Activated T-helper 1 cell treated with anti-CD3 and anti-CD28 coated beads, Interleukin-12 subunit alpha, Interleukin-12 subunit beta, Interleukin-2, Interleukin-4 antibody, amounts not matched to agents 30 ng/mL and 10 ng/mL and 1 ng/mL, durations not matched to agents 14 hours and 24 hours and 36 hours (primary cell): ENCODE results near the gene FOXO3. TPM values are rescaled to one million over a fixed set of nuclear protein-coding genes. Genes with fewer than 3 reads are reported as not detected.
"Not testable (repeated sequence)": the region's sequence is repeated elsewhere in the genome, so short reads cannot be mapped to it uniquely, and the experiment has no call there.

Experiments used
- DNase-seq: peaks from one replicate; pipeline ENCODE4 v3.0.0; 2021; ENCODE audit warnings: low spot score
- H3K27ac Mint-ChIP-seq: one replicate; pipeline ENCODE4 v1.8.0; 2021; ENCODE audit warnings: mild to moderate bottlenecking, mixed read lengths
- H3K27me3 Mint-ChIP-seq: one replicate; pipeline ENCODE4 v1.8.0; 2022; ENCODE audit warnings: mild to moderate bottlenecking, moderate library complexity, mixed read lengths; ENCODE audit not compliant: insufficient read depth
- H3K36me3 Mint-ChIP-seq: one replicate; pipeline ENCODE4 v1.8.0; 2021; ENCODE audit warnings: low read depth, mixed read lengths
- H3K4me1 Mint-ChIP-seq: one replicate; pipeline ENCODE4 v1.8.0; 2021; ENCODE audit warnings: low read depth, mixed read lengths
- H3K4me3 Mint-ChIP-seq: one replicate; pipeline ENCODE4 v1.8.0; 2021; ENCODE audit warnings: mild to moderate bottlenecking, moderate library complexity, mixed read lengths
- H3K9me3 Mint-ChIP-seq: one replicate; pipeline ENCODE4 v1.8.0; 2021; ENCODE audit warnings: mixed read lengths
- intact Hi-C: fragments of 100-400 bp; cut with micrococcal nuclease; formaldehyde crosslinking; loops from one replicate; pipeline ENCODE4 v1.15.1; 2024
- total RNA-seq: library from RNA; stranded (reverse); gene quantifications from 2 replicates; pipeline ENCODE4 v1.2.3, GENCODE V29; 2022

FOXO3 gene
- total RNA-seq, 1 donor from 2014 or later = 8.6 TPM

GRCh38 chr6:108673153-108673552 lies 112.4 kb downstream of the FOXO3 start:
- H3K27me3 Mint-ChIP-seq = peaks cover 4% of the 10 kb centered on the region
- H3K4me3 Mint-ChIP-seq = no peak overlapping the region
- no peak overlapping the region for H3K27ac Mint-ChIP-seq
- no peaks in the 10 kb centered on the region for H3K36me3 Mint-ChIP-seq
- intact Hi-C loops = no loop called here
- no peaks in the 10 kb centered on the region for H3K9me3 Mint-ChIP-seq
- DNase-seq = no peak
- peaks cover 4% of the 10 kb centered on the region for H3K4me1 Mint-ChIP-seq

GRCh38 chr6:108673602-108674001 lies 112.9 kb downstream of the FOXO3 start:
- no peak overlapping the region for H3K27ac Mint-ChIP-seq
- H3K4me1 Mint-ChIP-seq = peaks cover 4% of the 10 kb centered on the region
- intact Hi-C loops = no loop called here
- no peaks in the 10 kb centered on the region for H3K36me3 Mint-ChIP-seq
- peaks cover 4% of the 10 kb centered on the region for H3K27me3 Mint-ChIP-seq
- no peak overlapping the region for H3K4me3 Mint-ChIP-seq
- DNase-seq = no peak
- H3K9me3 Mint-ChIP-seq = no peaks in the 10 kb centered on the region

- DNase-seq = no peak
- H3K27me3 Mint-ChIP-seq = no peaks in the 10 kb centered on the region
- intact Hi-C loops = no loop called here
- H3K4me1 Mint-ChIP-seq = no peaks in the 10 kb centered on the region
- H3K27ac Mint-ChIP-seq = no peak overlapping the region
- H3K36me3 Mint-ChIP-seq = no peaks in the 10 kb centered on the region
- H3K9me3 Mint-ChIP-seq = no peaks in the 10 kb centered on the region
- H3K4me3 Mint-ChIP-seq = no peak overlapping the region
Measured at GRCh38 chr6:108675226-108676200, 114.8 kb downstream of the FOXO3 start.

DNA sequence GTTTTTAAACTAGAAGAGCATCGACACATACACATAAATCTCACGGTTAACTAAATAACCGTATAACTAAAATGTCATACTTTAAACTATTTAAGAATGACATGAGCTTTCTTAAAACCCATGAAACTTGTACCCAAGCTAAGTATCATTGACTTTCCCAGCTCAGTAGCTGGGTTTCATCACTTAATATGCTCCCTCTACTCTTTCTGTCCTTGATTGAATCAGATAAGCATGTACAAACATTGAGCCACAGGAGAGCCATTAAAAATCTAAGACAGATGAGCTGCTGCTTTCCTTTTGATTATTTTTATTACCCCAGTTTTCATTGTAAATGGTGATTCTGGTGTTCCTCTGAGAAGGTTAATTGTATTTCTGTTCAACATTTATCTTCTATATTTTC lies 115.8 kb downstream of the FOXO3 start:
- Mint-ChIP-seq H3K27me3 (no peaks in the 10 kb centered on the region), H3K4me1 (no peaks in the 10 kb centered on the region), H3K36me3 (no peaks in the 10 kb centered on the region), H3K4me3 (no peak overlapping the region), H3K27ac (no peak overlapping the region), H3K9me3 (no peaks in the 10 kb centered on the region)
- no peak for DNase-seq
- intact Hi-C loops = no loop called here

DNA sequence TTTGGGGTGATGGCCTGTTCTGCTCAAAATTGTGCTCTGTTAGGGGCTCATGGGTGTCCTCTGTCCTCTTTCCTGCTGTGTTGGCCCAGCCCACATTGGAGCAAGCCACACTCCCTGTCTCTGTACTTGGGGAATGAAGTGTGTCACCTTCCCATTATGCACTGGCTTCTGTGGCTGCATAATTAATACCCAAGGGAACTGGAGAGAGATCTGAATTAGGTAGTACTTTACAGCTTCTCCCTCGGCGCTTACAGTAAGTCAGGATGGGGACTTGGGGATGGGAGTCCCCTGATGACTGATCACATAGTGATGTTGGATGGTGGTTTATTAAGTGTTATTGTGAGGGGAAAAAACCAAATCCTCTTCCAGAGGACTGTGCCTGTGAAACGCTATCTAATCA lies 116.6 kb downstream of the FOXO3 start:
- Mint-ChIP-seq H3K36me3 (no peaks in the 10 kb centered on the region), H3K9me3 (no peaks in the 10 kb centered on the region)
- intact Hi-C loops = no loop called here

GRCh38 chr6:108677894-108678293 lies 117.2 kb downstream of the FOXO3 start:
- Mint-ChIP-seq H3K4me1 (no peaks in the 10 kb centered on the region), H3K4me3 (no peak overlapping the region), H3K9me3 (no peaks in the 10 kb centered on the region), H3K36me3 (no peaks in the 10 kb centered on the region), H3K27ac (no peak overlapping the region), H3K27me3 (no peaks in the 10 kb centered on the region)
- intact Hi-C loops = no loop called here
- DNase-seq = no peak

More for the DNA sequence above, 116.6 kb downstream of the FOXO3 start:
- H3K4me3 Mint-ChIP-seq = no peak overlapping the region
- no peaks in the 10 kb centered on the region for H3K4me1 Mint-ChIP-seq
- DNase-seq = no peak
- H3K27ac Mint-ChIP-seq = no peak overlapping the region
- H3K27me3 Mint-ChIP-seq = no peaks in the 10 kb centered on the region

DNA sequence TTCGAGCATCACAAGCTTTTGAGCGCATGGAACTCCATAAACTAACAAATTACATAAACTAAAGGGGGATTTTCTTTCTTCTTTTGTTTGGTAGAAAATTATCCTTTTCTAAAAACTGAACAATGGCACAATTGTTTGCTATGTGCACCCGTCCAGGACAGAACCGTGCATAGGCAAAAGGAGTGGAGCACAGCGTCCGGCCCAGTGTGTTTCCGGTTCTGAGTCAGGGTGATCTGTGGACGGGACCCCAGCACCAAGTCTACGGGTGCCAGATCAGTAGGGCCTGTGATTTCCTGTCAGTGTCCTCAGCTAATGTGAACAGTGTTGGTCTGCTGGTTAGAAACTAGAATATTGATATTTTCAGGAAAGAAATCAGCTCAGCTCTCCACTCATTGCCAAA lies 119.6 kb downstream of the FOXO3 start:
- intact Hi-C loops, H3K36me3 Mint-ChIP-seq, H3K27ac Mint-ChIP-seq, H3K9me3 Mint-ChIP-seq, H3K4me3 Mint-ChIP-seq, DNase-seq, H3K27me3 Mint-ChIP-seq: not testable (repeated sequence)
- peaks cover 10% of the 10 kb centered on the region for H3K4me1 Mint-ChIP-seq

- peaks cover 10% of the 10 kb centered on the region for H3K4me1 Mint-ChIP-seq
- H3K9me3 Mint-ChIP-seq, H3K27ac Mint-ChIP-seq, H3K36me3 Mint-ChIP-seq, H3K27me3 Mint-ChIP-seq, DNase-seq, intact Hi-C loops, H3K4me3 Mint-ChIP-seq: not testable (repeated sequence)
Measured at GRCh38 chr6:108681721-108682120, 121.0 kb downstream of the FOXO3 start.

DNA sequence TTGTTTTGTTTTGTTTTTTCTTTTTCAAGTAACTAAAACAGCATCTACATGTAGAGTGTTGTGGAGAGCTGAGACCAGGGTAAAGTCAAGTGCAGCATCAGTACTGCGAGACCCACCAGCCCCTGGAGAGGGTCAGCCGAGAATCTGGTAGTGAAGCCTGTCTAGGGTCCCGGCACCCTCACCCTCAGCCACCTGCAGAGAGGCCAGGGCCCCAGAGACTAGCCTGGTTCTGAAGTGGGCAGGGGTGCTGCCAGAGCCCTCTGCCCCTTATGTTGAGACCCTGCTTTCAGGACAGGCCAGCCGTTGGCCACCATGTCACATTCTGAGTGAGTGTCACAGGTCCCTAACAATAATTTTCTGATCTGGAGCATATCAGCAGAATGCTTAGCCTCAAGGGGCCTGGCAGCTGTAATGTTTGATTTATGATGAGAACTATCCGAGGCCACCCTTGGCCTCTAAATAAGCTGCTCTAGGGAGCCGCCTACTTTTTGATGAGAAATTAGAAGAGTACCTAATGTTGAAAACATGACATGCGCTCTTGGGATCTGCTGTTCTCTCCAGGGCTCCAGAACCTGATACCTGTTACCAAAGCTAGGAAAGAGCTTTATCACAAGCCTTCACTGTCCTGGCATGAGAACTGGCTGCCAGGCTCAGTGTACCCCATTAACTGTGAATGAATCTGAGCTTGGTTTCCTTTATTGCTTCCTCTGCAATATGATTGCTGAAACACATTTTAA lies 121.8 kb downstream of the FOXO3 start:
- intact Hi-C loops, H3K27me3 Mint-ChIP-seq, H3K4me3 Mint-ChIP-seq, H3K27ac Mint-ChIP-seq, H3K36me3 Mint-ChIP-seq, H3K9me3 Mint-ChIP-seq, DNase-seq: not testable (repeated sequence)
- H3K4me1 Mint-ChIP-seq = peaks cover 10% of the 10 kb centered on the region

DNA sequence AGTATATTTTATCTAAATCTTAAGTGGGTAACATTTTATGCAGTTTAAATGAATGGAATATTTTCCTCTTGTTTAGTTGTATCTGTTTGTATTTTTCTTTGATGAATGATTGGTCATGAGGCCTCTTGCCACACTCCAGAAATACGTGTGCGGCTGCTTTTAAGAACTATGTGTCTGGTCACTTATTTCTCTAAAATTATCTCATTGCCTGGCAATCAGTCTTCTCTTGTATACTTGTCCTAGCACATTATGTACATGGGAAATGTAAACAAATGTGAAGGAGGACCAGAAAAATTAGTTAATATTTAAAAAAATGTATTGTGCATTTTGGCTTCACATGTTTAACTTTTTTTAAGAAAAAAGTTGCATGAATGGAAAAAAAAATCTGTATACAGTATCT lies 123.3 kb downstream of the FOXO3 start:
- intact Hi-C loops, H3K27me3 Mint-ChIP-seq: not testable (repeated sequence)

DNA sequence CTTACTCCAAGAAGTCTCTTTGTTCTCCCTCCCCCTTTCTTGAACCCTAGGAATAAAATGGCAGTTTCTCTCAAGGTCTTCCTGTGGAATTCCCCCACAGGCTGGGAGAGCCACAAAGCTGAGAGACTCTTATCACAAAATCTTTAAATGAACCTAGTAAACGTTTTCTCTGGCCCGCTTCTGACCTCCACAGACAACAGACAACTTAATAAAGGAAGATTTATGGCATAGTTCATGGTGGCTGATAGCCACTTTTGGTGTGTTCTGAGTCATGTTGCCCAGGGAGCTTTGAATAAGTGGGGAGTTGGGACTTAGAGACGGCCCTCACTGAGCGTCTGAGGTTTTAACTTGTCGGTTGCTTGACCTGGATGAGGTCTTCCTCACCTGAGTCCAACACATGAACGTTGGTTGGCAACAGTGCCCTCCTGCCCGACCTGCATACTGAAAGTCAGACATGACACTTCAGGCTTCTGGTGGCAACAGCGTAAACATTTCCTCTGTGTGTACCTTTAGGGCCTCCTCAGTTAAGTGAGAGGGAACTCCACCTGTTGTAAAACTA lies 124.1 kb downstream of the FOXO3 start:
- DNase-seq = no peak
- H3K4me3 Mint-ChIP-seq = no peak overlapping the region
- H3K4me1 Mint-ChIP-seq = peaks cover 10% of the 10 kb centered on the region
- H3K27ac Mint-ChIP-seq = no peak overlapping the region
- no peaks in the 10 kb centered on the region for H3K9me3 Mint-ChIP-seq
- peaks cover 8% of the 10 kb centered on the region for H3K36me3 Mint-ChIP-seq
- intact Hi-C loops = no loop called here
- H3K27me3 Mint-ChIP-seq = no peaks in the 10 kb centered on the region

More for the DNA sequence above, 123.3 kb downstream of the FOXO3 start:
- DNase-seq, H3K36me3 Mint-ChIP-seq, H3K4me3 Mint-ChIP-seq, H3K9me3 Mint-ChIP-seq, H3K27ac Mint-ChIP-seq: not testable (repeated sequence)
- peaks cover 10% of the 10 kb centered on the region for H3K4me1 Mint-ChIP-seq

DNA sequence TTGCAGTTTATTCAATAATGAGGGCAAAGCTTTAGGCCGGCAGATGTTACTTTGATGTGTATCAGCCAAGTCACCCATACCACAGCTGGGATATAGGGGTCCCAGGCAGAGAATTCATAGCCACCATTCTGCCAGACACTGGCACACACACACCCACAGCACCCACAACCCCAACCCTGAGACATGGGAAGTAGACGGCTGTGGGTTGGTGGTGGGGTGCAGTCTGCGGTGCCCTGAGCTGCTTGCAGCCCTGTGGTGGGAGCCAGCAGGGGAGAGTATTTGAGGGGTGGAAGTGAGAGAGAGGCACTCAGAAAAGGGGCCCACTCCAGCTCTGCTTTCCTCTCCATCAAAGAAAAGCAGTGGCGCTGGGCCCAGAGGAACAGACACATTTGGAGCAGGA lies 125.3 kb downstream of the FOXO3 start:
- H3K4me3 Mint-ChIP-seq = no peak overlapping the region
- intact Hi-C loops = no loop called here
- no peak overlapping the region for H3K27ac Mint-ChIP-seq
- H3K36me3 Mint-ChIP-seq = peaks cover 8% of the 10 kb centered on the region
- DNase-seq = no peak
- H3K4me1 Mint-ChIP-seq = peaks cover 17% of the 10 kb centered on the region
- H3K9me3 Mint-ChIP-seq = no peaks in the 10 kb centered on the region
- no peaks in the 10 kb centered on the region for H3K27me3 Mint-ChIP-seq

- no peaks in the 10 kb centered on the region for H3K27me3 Mint-ChIP-seq
- H3K36me3 Mint-ChIP-seq = peaks cover 8% of the 10 kb centered on the region
- intact Hi-C loops = no loop called here
- no peak overlapping the region for H3K27ac Mint-ChIP-seq
- peaks cover 18% of the 10 kb centered on the region for H3K4me1 Mint-ChIP-seq
- no peaks in the 10 kb centered on the region for H3K9me3 Mint-ChIP-seq
- no peak for DNase-seq
- H3K4me3 Mint-ChIP-seq = no peak overlapping the region
Measured at GRCh38 chr6:108686896-108687295, 126.2 kb downstream of the FOXO3 start.
